Caki2 (cell line): ENCODE results near the gene FAM216A. TPM values are rescaled to one million over a fixed set of nuclear protein-coding genes. Genes with fewer than 3 reads are reported as not detected.
"Not testable (repeated sequence)": the region's sequence is repeated elsewhere in the genome, so short reads cannot be mapped to it uniquely, and the experiment has no call there.

ENCODE experiments used
- DNase-seq: peaks from one replicate; pipeline ENCODE4 v3.0.0-alpha.2; 2015; ENCODE audit warnings: low read depth
- in situ Hi-C: cut with HindIII; loops from 2 replicates; pipeline ENCODE4 v1.10.0; 2016; ENCODE audit warnings: low sequenced_read_pairs, low pct_unique_long_range_greater_than_20kb, mixed read lengths
- total RNA-seq: library from RNA; depleted of rRNA; stranded (reverse); fragments of >200 nt; shearing (Covaris generic); gene quantifications from 2 replicates; pipeline ENCODE4 v1.2.3, GENCODE V29; 2014; ENCODE audit warnings: low replicate concordance

Gene FAM216A
- total RNA-seq, 1 experiment from 2014 or later: 19.8 TPM

GRCh38 chr12:110467847-110468213, 815 bp upstream of the FAM216A start:
- no peak for DNase-seq
- in situ Hi-C loops: no loop called here

- in situ Hi-C loops: no loop called here
- DNase-seq: no peak
Measured at GRCh38 chr12:110475426-110475825, 6.8 kb downstream of the FAM216A start.

GRCh38 chr12:110498984-110499706, 30.5 kb downstream of the FAM216A start:
- no peak for DNase-seq
- in situ Hi-C loops: no loop called here

- in situ Hi-C loops: no loop called here
- peak; percentile 57 for DNase-seq
Measured at GRCh38 chr12:110501399-110501751, 32.7 kb downstream of the FAM216A start.

DNA sequence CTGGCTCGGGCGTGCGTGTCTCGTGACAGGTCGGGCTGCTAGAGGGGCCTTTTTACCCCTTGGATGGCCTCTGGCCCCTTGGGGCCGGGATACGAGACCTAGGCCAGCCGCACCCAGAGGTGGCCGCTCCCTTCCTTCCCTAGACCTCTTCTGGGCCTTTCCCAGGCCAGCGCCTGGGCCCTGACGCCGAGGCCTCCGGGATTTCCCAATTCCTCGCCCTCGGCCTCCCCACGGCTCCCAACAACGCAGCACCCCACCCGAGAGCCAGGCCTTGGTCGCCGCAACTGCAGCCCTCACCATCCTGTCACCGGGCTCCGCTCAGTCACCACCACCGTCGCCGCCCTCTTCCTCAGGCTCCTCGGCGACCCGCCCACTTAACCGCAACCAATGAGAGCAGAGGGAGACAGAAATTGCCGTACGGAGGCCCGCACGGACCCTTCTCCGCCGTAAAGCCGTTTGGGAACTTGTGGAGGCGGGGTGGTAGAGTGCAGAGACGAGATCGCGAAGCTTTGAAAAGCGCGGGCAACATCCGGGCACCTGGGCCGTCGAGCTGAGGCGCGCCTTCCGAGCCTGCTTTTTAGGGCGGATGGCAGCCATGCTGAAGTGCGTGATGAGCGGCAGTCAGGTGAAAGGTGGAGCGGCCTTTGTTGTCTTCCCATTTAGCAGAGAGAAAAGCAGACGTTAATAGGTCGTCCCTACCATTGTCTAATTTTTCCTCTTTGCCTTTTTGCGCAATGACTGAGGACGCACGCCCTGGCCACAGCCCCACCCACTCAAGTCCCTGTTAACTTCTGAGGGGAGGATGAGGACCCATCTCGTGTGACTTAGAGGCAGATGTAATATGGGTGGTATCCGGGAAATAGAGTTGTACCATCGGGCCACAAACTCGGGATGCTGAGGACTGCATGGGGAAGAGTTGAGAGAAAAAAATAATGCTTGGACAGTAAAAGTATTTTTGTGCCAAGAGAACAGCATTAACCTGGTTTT, 33.4 kb downstream of the FAM216A start, which contains the start of the genes RAD9B and VPS29:
Gene RAD9B (plus strand): TSS at position 580 of the 987 bp plus-strand sequence. CDS start 7 bp downstream, at position 587.
Gene VPS29 (minus strand): TSS at position 360 of the 987 bp plus-strand sequence. CDS start 60 bp downstream, at position 300.
- DNase-seq: peak; percentile 97
- in situ Hi-C loops: no loop called here

DNA sequence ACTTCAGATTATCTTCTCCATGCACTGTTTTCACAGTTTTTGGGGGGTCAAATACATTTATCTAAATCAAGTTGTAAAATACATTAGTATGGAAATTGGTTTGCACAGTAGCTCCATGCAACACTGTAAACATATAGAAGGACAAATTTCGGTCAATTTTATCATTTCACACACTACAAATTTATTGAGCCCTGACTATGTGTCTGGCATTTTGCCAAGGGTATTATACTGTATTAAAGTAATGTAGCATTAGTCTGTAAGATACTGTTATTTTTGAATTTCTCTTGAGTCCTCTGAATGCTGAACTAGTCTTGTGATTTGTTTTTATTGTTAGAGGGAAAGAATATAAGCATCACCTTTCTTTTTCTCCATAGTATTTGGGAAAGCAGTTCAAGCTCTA, 34.8 kb downstream of the FAM216A start:
- no peak for DNase-seq
- in situ Hi-C loops: no loop called here

DNA sequence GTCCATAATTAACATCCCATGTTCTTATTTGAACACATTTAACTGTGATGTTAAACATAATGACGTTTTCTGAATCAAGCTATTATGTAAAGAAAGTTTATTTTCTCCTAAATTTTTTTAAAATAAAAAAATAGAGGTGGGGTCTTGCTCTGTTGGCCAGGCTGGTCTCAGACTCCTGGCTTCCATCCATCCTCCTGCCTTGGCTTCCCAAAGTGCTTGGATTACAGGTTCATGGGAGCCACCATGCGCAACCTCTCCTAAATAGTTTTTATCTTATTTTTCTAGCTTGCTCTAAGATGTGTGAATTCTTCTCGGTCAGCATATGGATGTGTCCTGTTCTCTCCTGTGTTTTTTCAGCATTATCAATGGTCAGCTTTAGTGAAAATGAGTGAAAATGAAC, 36.7 kb downstream of the FAM216A start:
- in situ Hi-C loops: no loop called here
- DNase-seq: no peak

GRCh38 chr12:110508071-110508586, 39.5 kb downstream of the FAM216A start:
- in situ Hi-C loops: no loop called here
- DNase-seq: no peak

- in situ Hi-C loops: no loop called here
- DNase-seq: no peak
Measured at GRCh38 chr12:110513842-110514241, 45.2 kb downstream of the FAM216A start.

DNA sequence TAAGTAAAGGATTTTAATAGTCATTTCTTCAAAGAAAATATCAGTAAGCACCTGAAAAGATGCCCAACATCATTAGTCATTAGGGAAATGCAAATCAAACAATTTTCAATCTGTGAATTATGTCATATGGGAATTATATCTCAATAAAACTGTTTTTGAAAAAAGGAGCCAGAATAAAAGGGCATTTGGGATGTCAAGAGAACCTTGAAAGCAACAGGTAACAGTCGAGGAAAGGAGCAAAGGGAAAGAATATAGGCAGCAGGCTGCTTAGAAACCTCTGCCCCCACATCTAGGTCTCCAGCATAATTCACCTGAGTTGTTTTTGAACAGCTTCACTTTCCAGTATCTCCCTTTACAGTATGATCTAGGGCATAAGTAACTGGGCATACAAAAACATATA, 45.7 kb downstream of the FAM216A start:
- DNase-seq: no peak
- in situ Hi-C loops: no loop called here

GRCh38 chr12:110516995-110517394, 48.4 kb downstream of the FAM216A start:
- DNase-seq: no peak
- in situ Hi-C loops: no loop called here

GRCh38 chr12:110518014-110518413, 49.4 kb downstream of the FAM216A start:
- DNase-seq, in situ Hi-C loops: not testable (repeated sequence)

- DNase-seq, in situ Hi-C loops: not testable (repeated sequence)
Measured at GRCh38 chr12:110520876-110521712, 52.4 kb downstream of the FAM216A start.

DNA sequence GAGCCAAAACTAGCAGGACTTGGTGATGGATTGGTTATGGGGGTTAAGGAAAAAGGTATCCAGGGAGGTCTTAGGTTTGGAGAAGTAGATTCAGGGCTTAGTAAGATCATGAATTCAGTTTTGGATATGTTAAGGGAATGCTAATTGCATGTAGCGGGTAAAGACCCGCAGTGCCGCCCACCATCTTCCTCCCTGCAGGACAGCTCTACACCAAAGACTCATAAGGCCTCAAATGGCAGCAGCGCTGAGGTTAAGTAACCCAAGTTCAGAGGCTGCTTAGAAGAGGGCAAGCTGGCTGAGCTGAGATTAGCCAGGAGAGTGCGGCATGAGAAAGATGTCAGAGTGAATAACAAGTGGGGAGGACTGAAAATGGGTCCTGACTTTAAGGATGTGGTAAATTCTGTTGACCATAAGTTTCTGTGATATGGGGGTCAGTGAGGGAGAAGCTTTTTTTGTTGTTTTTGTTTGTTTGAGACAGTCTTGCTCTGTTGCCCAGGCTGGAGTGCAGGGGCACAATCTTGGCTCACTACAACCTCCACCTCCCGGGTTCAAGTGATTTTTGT, 59.7 kb downstream of the FAM216A start:
- in situ Hi-C loops: no loop called here
- DNase-seq: no peak

DNA sequence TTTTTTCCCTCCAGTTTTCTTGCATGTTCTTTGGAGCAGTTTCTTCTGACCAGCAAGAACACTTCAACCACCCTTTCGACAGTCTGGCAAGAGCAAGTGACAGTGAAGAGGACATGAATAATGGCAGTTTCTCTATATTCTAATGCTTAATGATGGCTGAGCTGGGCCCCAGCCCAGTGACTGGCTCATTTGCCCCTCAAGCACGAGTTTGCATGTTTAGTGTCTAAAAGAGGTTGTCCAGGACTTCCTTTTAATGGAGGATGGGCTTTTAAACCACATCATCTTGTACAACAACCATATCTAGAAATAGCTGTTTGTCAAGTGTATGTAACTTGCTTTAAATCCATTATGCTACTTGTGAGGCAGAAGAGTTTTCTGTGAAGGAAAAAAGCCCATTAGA, 61.9 kb downstream of the FAM216A start:
- no peak for DNase-seq
- in situ Hi-C loops: no loop called here

GRCh38 chr12:110531741-110532333, 63.2 kb downstream of the FAM216A start:
- no peak for DNase-seq
- in situ Hi-C loops: no loop called here

DNA sequence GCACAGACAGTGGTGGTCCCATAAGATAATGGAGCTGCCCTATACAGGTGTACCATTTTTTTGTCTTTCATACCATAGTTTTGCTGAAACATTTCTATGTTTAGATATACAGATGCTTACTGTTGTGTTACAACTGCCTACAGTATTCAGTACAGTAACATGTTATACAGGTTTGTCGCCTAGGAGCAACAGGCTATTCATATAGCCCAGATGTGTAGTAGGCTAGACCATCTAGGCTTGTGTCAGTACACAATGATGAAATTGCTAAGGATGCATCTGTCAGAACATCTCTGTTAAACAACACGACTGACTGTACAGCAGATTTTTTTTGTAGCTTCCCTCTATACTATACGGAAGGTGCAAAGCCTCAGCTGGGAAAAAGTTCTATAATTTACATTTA, 64.0 kb downstream of the FAM216A start:
- DNase-seq: no peak
- in situ Hi-C loops: no loop called here
